Cardiac muscle cell (in vitro differentiated cells and primary cell): ENCODE data around the gene EGFL7. TPM values are rescaled to one million over a fixed set of nuclear protein-coding genes. Genes with fewer than 3 reads are reported as not detected.

Source experiments
- DNase-seq, 2 donors: peaks; one replicate each; pipeline versions ENCODE4 v3.0.0 to v3.0.0-alpha.2; 2010 to 2017; ENCODE audit warnings: low read depth in 1 of 2, low spot score in 1 of 2
- H3K27ac ChIP-seq: fragments of 200-600 bp; sonication (generic); 2 replicates; pipeline ENCODE4 v1.5.1; 2016
- H3K27me3 ChIP-seq: fragments of 200-600 bp; sonication (generic); 2 replicates; pipeline ENCODE4 v1.6.0; 2016; ENCODE audit warnings: control low read depth
- H3K36me3 ChIP-seq: fragments of 200-600 bp; sonication (generic); 2 replicates; pipeline ENCODE4 v1.5.1; 2016; ENCODE audit warnings: control low read depth
- H3K4me1 ChIP-seq: fragments of 200-600 bp; sonication (generic); 2 replicates; pipeline ENCODE4 v1.8.1; 2017; ENCODE audit warnings: low read depth, mild to moderate bottlenecking, mixed run types
- H3K4me3 ChIP-seq: fragments of 200-600 bp; sonication (generic); 2 replicates; pipeline ENCODE4 v1.5.1; 2016; ENCODE audit warnings: mild to moderate bottlenecking
- H3K9me3 ChIP-seq: fragments of 200-600 bp; sonication (generic); 2 replicates; pipeline ENCODE4 v1.5.1; 2017; ENCODE audit warnings: low read depth, mild to moderate bottlenecking, control low read depth
- CTCF ChIP-seq: IDR thresholded peaks from 2 replicates; pipeline ENCODE4 v1.5.1; 2012; ENCODE audit warnings: low read depth, mild to moderate bottlenecking, low read length
- polyA plus RNA-seq: library from polyadenylated mRNA; unstranded; fragments of >200 nt; fragmentation: Nextera tagmentation; extraction: Ambion mirVana; gene quantifications from 2 replicates; pipeline ENCODE4 v1.2.1, GENCODE V29; 2016
- total RNA-seq: library from RNA; depleted of rRNA; stranded (reverse); fragments of >200 nt; gene quantifications from 2 replicates; pipeline ENCODE4 v1.2.3, GENCODE V29; 2016

The EGFL7 gene
- total and polyA plus RNA-seq, 2 experiments from 2014 or later, result 50.9 to 82.9 TPM

GRCh38 chr9:136714096-136714892 lies 51.6 kb downstream of the EGFL7 start:
- no peak for DNase-seq
- Histone ChIP-seq H3K27ac (no peak overlapping the region), H3K27me3 (no peaks in the 10 kb centered on the region), H3K36me3 (peaks cover 2% of the 10 kb centered on the region), H3K4me1 (peaks cover 6% of the 10 kb centered on the region), H3K4me3 (no peak overlapping the region), H3K9me3 (no peaks in the 10 kb centered on the region)
- no peak for TF ChIP-seq CTCF

- no peaks in the 10 kb centered on the region for H3K27me3 ChIP-seq
- H3K4me3 ChIP-seq, result no peak overlapping the region
- no peak overlapping the region for H3K27ac ChIP-seq
- TF ChIP-seq CTCF, result no peak
- DNase-seq, result no peak
- H3K9me3 ChIP-seq, result no peaks in the 10 kb centered on the region
- H3K36me3 ChIP-seq, result peaks cover 2% of the 10 kb centered on the region
- H3K4me1 ChIP-seq, result peaks cover 6% of the 10 kb centered on the region
Measured at GRCh38 chr9:136714893-136715274, 52.2 kb downstream of the EGFL7 start.

- TF ChIP-seq CTCF, result no peak
- Histone ChIP-seq H3K4me1 (peaks cover 6% of the 10 kb centered on the region), H3K27ac (no peak overlapping the region), H3K36me3 (peaks cover 10% of the 10 kb centered on the region), H3K27me3 (no peaks in the 10 kb centered on the region), H3K9me3 (no peaks in the 10 kb centered on the region), H3K4me3 (no peak overlapping the region)
- no peak for DNase-seq
Measured at GRCh38 chr9:136717399-136717798, 54.7 kb downstream of the EGFL7 start.

- TF ChIP-seq CTCF, result no peak
- no peak for DNase-seq
- Histone ChIP-seq H3K36me3 (peaks cover 22% of the 10 kb centered on the region), H3K9me3 (no peaks in the 10 kb centered on the region), H3K4me3 (no peak overlapping the region), H3K27ac (peak overlapping the region; percentile 13), H3K4me1 (peaks cover 4% of the 10 kb centered on the region), H3K27me3 (no peaks in the 10 kb centered on the region)
Measured at GRCh38 chr9:136718345-136719194, 55.9 kb downstream of the EGFL7 start.

GRCh38 chr9:136719195-136719880 lies 56.6 kb downstream of the EGFL7 start:
- H3K4me1 ChIP-seq, result no peaks in the 10 kb centered on the region
- H3K27ac ChIP-seq, result peak overlapping the region; percentile 9
- H3K9me3 ChIP-seq, result no peaks in the 10 kb centered on the region
- no peak overlapping the region for H3K4me3 ChIP-seq
- H3K36me3 ChIP-seq, result peaks cover 29% of the 10 kb centered on the region
- H3K27me3 ChIP-seq, result no peaks in the 10 kb centered on the region
- DNase-seq, result no peak
- TF ChIP-seq CTCF, result no peak
